GM13976 (cell line): ENCODE measurements around the gene BACH2.

Experiments used
- DNase-seq: peaks from one replicate; pipeline ENCODE4 v3.0.0; 2012; ENCODE audit warnings: low spot score
- in situ Hi-C: fragments of 300-500 bp; cut with MboI; formaldehyde crosslinking; loops from one replicate; pipeline ENCODE4 v1.12.0; 2022; ENCODE audit warnings: low sequenced_read_pairs, mixed read lengths, inconsistent platforms; ENCODE audit not compliant: unreplicated experiment
- TF ChIP-seq, protein P1 (sequence below): IDR thresholded peaks from 2 replicates; pipeline ENCODE4 v1.5.1; 2012; ENCODE audit warnings: borderline replicate concordance, mild to moderate bottlenecking; ENCODE audit not compliant: insufficient read depth; ENCODE audit errors: extremely low read depth, missing control alignments, control extremely low read depth

Gene BACH2

GRCh38 chr6:90186026-90186425, 110.6 kb downstream of the BACH2 start:
- TF ChIP-seq, protein P1, sequence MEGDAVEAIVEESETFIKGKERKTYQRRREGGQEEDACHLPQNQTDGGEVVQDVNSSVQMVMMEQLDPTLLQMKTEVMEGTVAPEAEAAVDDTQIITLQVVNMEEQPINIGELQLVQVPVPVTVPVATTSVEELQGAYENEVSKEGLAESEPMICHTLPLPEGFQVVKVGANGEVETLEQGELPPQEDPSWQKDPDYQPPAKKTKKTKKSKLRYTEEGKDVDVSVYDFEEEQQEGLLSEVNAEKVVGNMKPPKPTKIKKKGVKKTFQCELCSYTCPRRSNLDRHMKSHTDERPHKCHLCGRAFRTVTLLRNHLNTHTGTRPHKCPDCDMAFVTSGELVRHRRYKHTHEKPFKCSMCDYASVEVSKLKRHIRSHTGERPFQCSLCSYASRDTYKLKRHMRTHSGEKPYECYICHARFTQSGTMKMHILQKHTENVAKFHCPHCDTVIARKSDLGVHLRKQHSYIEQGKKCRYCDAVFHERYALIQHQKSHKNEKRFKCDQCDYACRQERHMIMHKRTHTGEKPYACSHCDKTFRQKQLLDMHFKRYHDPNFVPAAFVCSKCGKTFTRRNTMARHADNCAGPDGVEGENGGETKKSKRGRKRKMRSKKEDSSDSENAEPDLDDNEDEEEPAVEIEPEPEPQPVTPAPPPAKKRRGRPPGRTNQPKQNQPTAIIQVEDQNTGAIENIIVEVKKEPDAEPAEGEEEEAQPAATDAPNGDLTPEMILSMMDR: no peak
- in situ Hi-C loops: no loop called here
- DNase-seq: no peak

- no peak for DNase-seq
- TF ChIP-seq, protein P1: no peak
- in situ Hi-C loops: no loop called here
Observed at GRCh38 chr6:90184334-90185298, 112.0 kb downstream of the BACH2 start.

GRCh38 chr6:90183587-90184333, 112.9 kb downstream of the BACH2 start:
- in situ Hi-C loops: no loop called here
- TF ChIP-seq, protein P1: no peak
- DNase-seq: no peak

- TF ChIP-seq, protein P1: no peak
- in situ Hi-C loops: no loop called here
- no peak for DNase-seq
Observed at GRCh38 chr6:90180526-90180925, 116.1 kb downstream of the BACH2 start.

DNA sequence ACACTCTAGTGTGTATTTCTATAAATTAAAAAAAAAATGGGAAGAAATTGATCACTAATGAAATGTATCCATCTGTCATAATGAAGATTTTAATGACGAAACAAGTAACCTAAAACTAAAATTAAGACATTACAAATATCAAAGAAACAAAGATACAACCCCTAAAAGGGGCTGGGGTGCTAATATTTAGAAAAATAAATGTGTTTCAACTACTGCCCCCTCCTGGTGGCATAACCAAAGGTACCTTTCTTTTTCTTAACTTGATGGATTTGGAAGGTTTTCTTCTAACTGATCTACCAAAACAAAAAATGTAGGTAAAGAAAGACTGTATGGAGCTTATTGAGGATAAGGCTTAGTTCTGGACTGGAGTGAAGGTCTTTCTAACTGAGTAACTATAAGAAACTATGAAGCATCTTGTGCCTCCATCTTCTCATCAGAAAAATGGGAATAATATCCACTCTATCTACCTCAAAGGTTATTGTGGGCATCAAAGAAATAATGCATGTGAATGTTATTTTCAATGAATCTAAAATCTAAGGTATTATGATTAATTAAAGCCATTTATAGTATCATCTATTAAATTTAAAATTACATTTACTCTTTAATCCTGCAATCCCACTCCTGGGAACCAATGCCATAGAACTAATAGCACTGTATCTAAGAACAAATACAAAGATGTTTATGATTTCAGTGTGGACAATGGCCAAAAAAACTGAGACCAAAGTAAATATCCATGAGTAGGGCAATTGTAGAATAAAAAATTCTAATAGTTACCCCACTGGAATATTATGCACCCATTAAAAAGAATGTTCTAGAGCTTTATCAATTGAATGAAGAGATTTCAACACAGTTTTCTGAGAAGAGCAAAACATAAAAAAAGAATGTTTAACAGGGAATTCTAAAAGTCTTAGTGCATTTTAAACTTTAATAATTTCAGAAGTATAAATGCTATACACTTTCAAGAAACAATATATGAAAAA, 117.2 kb downstream of the BACH2 start:
- TF ChIP-seq, protein P1: no peak
- DNase-seq: no peak
- in situ Hi-C loops: no loop called here
